RPMI7951 (cell line): ENCODE data around the gene MRPL14. TPM values are rescaled to one million over a fixed set of nuclear protein-coding genes. Genes with fewer than 3 reads are reported as not detected.

Experiments used
- DNase-seq: peaks from one replicate; pipeline ENCODE4 v3.0.0-alpha.2; 2012; ENCODE audit warnings: low read depth
- total RNA-seq: library from RNA; depleted of rRNA; stranded (reverse); fragments of >200 nt; shearing (Covaris generic); gene quantifications from 2 replicates; pipeline ENCODE4 v1.2.3, GENCODE V29; 2014; rRNA removed

The MRPL14 gene
- total RNA-seq, 1 experiment from 2014 or later, result 109 TPM

- DNase-seq, result peak; percentile 55
Measured at GRCh38 chr6:44067173-44068139, 59.8 kb downstream of the MRPL14 start.

GRCh38 chr6:44066394-44067172, 60.7 kb downstream of the MRPL14 start:
- DNase-seq, result no peak

- DNase-seq, result no peak
Measured at GRCh38 chr6:44065443-44066140, 61.7 kb downstream of the MRPL14 start.

GRCh38 chr6:44064948-44065272, 62.3 kb downstream of the MRPL14 start:
- no peak for DNase-seq

- peak; percentile 100 for DNase-seq
Measured at GRCh38 chr6:44064089-44064947, 62.9 kb downstream of the MRPL14 start.

GRCh38 chr6:44063561-44064059, 63.6 kb downstream of the MRPL14 start:
- DNase-seq, result no peak

Other genes starting within 250 kb of the MRPL14 start
- 20.8 and 23.6 TPM in 2 replicates for gene TMEM63B, start 102 bp upstream of the MRPL14 start, total RNA-seq
- not detected in 2 replicates for gene CAPN11, start 31.4 kb upstream of the MRPL14 start, total RNA-seq
- not detected in 2 replicates for gene MYMX, start 89.5 kb upstream of the MRPL14 start, total RNA-seq
- 22.1 and 22.2 TPM in 2 replicates for gene SLC29A1, start 96.1 kb upstream of the MRPL14 start, total RNA-seq
- gene HSP90AB1, start 119.6 kb upstream of the MRPL14 start, total RNA-seq, result 984 and 1,201 TPM in 2 replicates
- gene SLC35B2, start 130.1 kb upstream of the MRPL14 start, total RNA-seq, result 86.2 and 101 TPM in 2 replicates
- 14.7 and 23.0 TPM in 2 replicates for gene NFKBIE, start 138.1 kb upstream of the MRPL14 start, total RNA-seq
- gene TMEM151B, start 143.0 kb upstream of the MRPL14 start, total RNA-seq, result 0.12 TPM in 1 of 2 replicates, not detected in the other
- gene AARS2, start 185.9 kb upstream of the MRPL14 start, total RNA-seq, result 7.1 and 11.5 TPM in 2 replicates
- not detected in 2 replicates for gene SPATS1, start 215.2 kb upstream of the MRPL14 start, total RNA-seq